CD4-positive, CD25-positive, alpha-beta regulatory T cell (primary cell): Measurements from ENCODE around the gene SH3TC2. TPM values are rescaled to one million over a fixed set of nuclear protein-coding genes. Genes with fewer than 3 reads are reported as not detected.
A peak's percentile ranks its signal among the peaks of the same experiment; 100 is the strongest.

Experiments used
- ATAC-seq, 2 donors: fragments of 150-1000 bp; cut with Tn5 transposase; one replicate each; pipeline ENCODE4 v1.10.0; 2021; ENCODE audit warnings: low read depth in 2 of 2, moderate number of reproducible peaks in 2 of 2, moderate library complexity in 1 of 2
- DNase-seq, 3 donors: peaks; one replicate each; pipeline versions ENCODE4 v3.0.0 to v3.0.0-alpha.2; 2012 to 2022; ENCODE audit warnings: mixed read lengths in 1 of 3
- H3K27ac ChIP-seq: one replicate; pipeline ENCODE4 v1.7.0; 2013; ENCODE audit warnings: mild to moderate bottlenecking, low read length; ENCODE audit not compliant: insufficient read depth, poor library complexity, severe bottlenecking
- H3K27me3 ChIP-seq: one replicate; pipeline ENCODE4 v1.7.0; 2013; ENCODE audit warnings: low read length; ENCODE audit not compliant: control insufficient read depth, insufficient read depth
- H3K36me3 ChIP-seq: one replicate; pipeline ENCODE4 v1.7.0; 2013; ENCODE audit warnings: mild to moderate bottlenecking, low read length, moderate library complexity; ENCODE audit not compliant: control insufficient read depth, insufficient read depth
- H3K4me1 ChIP-seq: 2 replicates; pipeline ENCODE4 v1.7.0; 2013; ENCODE audit warnings: mild to moderate bottlenecking, low read length; ENCODE audit not compliant: insufficient read depth, control insufficient read depth, poor library complexity, severe bottlenecking
- H3K4me3 ChIP-seq: one replicate; pipeline ENCODE4 v1.7.0; 2013; ENCODE audit warnings: low read depth, mild to moderate bottlenecking, low read length, moderate library complexity
- H3K9me3 ChIP-seq, 2 experiments: 1 replicate in 1 of 2; 2 replicates in 1 of 2; pipeline ENCODE4 v1.7.0; 2013; ENCODE audit warnings: low read length in 2 of 2, mild to moderate bottlenecking in 1 of 2, moderate library complexity in 1 of 2; ENCODE audit not compliant: control insufficient read depth in 2 of 2
- H3K27ac Mint-ChIP-seq, 3 donors: one replicate each; pipeline ENCODE4 v1.8.0; 2020 to 2022; ENCODE audit warnings: mild to moderate bottlenecking in 3 of 3, mixed read lengths in 3 of 3, moderate library complexity in 2 of 3
- H3K27me3 Mint-ChIP-seq: one replicate; pipeline ENCODE4 v1.8.0; 2022; ENCODE audit warnings: mild to moderate bottlenecking, mixed read lengths
- H3K36me3 Mint-ChIP-seq: one replicate; pipeline ENCODE4 v1.8.0; 2020; ENCODE audit warnings: mixed read lengths
- H3K4me1 Mint-ChIP-seq, 4 donors: one replicate each; pipeline ENCODE4 v1.8.0; 2020 to 2022; ENCODE audit warnings: mixed read lengths in 4 of 4, mild to moderate bottlenecking in 1 of 4
- H3K4me3 Mint-ChIP-seq, 4 donors: one replicate each; pipeline ENCODE4 v1.8.0; 2020 to 2022; ENCODE audit warnings: mild to moderate bottlenecking in 4 of 4, mixed read lengths in 4 of 4, moderate library complexity in 3 of 4
- H3K9me3 Mint-ChIP-seq, 7 donors: one replicate each; pipeline ENCODE4 v1.8.0; 2020 to 2022; ENCODE audit warnings: mixed read lengths in 7 of 7, mild to moderate bottlenecking in 3 of 7, moderate library complexity in 2 of 7
- polyA plus RNA-seq, 4 donors: library from polyadenylated mRNA; unstranded; fragments of 300-500 nt; fragmentation: Illumina TruSeq; gene quantifications; one replicate each; pipeline ENCODE4 v1.2.3, GENCODE V29; 2021
- total RNA-seq: library from RNA; stranded (reverse); gene quantifications from one replicate; pipeline ENCODE4 v1.2.3, GENCODE V29; 2022

The SH3TC2 gene
- total and polyA plus RNA-seq, 5 donors from 2014 or later: 0.69 TPM; not detected in 4

DNA sequence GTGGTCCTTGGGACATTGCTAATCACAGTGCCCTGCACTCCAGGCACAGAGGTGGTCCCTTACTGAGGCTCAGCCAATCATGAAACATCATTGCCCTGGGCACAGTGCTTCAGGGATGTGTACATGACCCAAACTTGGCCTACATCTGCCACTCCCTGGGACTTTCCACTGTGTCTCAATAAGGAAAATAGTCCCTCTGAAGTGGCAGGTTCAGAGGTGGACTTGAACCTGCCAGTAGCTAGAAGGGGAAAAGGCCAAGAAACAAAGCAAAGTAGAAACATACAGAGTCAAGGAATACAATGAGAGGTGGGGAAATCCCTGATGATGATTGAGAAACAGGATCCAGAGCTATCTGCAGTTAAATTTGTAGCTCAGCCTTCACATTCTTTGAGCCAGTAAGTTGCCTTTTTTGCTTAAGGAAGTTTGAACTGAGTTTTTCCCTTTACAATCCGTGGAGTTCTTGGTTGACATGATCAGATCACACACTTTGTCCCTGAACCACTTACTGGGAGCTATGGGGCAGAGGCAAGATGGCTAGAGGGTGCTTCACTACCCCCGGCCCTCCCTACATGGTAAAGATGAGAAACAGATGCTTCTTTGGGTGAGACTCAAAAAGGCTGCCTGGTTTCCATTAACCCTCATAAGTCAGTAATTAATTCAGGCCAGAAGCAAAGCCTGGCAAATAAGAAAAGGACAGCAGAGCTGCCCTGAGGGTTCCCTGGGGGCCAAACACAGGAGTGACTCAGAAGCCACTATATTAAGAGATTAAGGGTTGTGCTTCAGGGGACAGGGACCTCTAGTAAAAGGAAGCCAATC is 57.6 kb downstream of the SH3TC2 start:
- DNase-seq: no peak
- Mint-ChIP-seq H3K27me3 (peaks cover 13% of the 10 kb centered on the region), H3K4me1 (no peaks in the 10 kb centered on the region), H3K9me3 (no peaks in the 10 kb centered on the region), H3K36me3 (no peaks in the 10 kb centered on the region), H3K27ac (no peak overlapping the region), H3K4me3 (no peak overlapping the region)
- ATAC-seq: no peak
- Histone ChIP-seq H3K27ac (no peak overlapping the region), H3K4me1 (no peaks in the 10 kb centered on the region), H3K4me3 (no peak overlapping the region), H3K27me3 (peaks cover 2% of the 10 kb centered on the region), H3K36me3 (no peaks in the 10 kb centered on the region), H3K9me3 (no peaks in the 10 kb centered on the region)

- peaks cover 13% of the 10 kb centered on the region for H3K27me3 Mint-ChIP-seq
- H3K4me3 Mint-ChIP-seq: no peak overlapping the region
- H3K27ac Mint-ChIP-seq: no peak overlapping the region
- H3K27ac ChIP-seq: no peak overlapping the region
- H3K27me3 ChIP-seq: peaks cover 7% of the 10 kb centered on the region
- H3K4me1 ChIP-seq: no peaks in the 10 kb centered on the region
- no peaks in the 10 kb centered on the region for H3K9me3 ChIP-seq
- DNase-seq (no peak), ATAC-seq (no peak)
- no peaks in the 10 kb centered on the region for H3K36me3 ChIP-seq
- H3K4me1 Mint-ChIP-seq: no peaks in the 10 kb centered on the region
- H3K4me3 ChIP-seq: no peak overlapping the region
- H3K36me3 Mint-ChIP-seq: no peaks in the 10 kb centered on the region
- H3K9me3 Mint-ChIP-seq: no peaks in the 10 kb centered on the region
Measured at GRCh38 chr5:149004559-149004958, 58.3 kb downstream of the SH3TC2 start.

DNA sequence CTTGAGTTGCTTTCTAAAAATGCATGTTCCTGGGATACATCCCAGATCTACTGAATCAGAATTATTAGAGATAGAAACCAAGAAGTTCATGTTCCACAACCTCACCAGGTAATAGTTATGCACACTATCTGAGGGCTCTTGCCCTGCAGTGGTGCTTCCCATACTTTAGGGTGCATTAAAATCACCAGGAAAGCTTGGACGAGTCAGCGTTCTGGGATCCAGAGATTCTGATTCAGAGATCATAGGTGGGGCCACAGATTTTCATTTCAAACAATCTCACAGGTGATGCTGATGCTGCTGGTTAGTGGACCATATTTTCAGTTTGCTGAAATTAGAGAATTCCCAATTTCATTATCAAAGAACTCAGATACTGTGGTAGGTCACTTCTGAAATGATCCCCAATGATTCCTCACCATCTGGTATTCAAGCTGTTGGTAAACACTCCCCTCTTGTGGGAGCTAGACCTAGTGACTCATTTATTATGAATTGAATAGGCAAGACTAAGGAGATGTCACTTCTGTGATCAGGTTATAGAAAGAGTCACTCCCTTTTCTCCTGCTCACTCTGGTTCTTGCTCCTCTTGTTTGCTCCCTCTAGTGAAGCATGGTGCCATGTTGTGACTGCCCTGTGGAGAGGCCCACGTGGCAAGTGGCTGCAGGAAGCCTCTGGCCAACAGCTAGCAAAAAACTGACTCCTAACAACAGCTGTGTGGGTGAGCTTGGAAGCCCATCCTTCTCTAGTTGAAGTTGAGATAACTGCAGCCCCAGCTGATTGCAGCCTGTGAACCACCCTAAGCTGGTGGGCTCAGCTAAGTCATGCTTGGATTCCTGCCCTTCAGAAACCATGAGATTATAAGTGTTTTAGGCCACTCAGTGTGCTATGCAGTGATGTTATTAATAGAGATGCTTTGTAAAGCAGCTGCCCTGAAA is 59.8 kb downstream of the SH3TC2 start:
- Mint-ChIP-seq H3K4me1 (no peaks in the 10 kb centered on the region), H3K9me3 (no peaks in the 10 kb centered on the region)

GRCh38 chr5:149002053-149002452 is 60.8 kb downstream of the SH3TC2 start:
- ATAC-seq (no peak), DNase-seq (no peak)
- Histone ChIP-seq H3K9me3 (no peaks in the 10 kb centered on the region), H3K4me3 (no peak overlapping the region), H3K4me1 (no peaks in the 10 kb centered on the region), H3K27ac (no peak overlapping the region), H3K36me3 (no peaks in the 10 kb centered on the region), H3K27me3 (peaks cover 7% of the 10 kb centered on the region)
- H3K9me3 Mint-ChIP-seq: no peaks in the 10 kb centered on the region
- no peaks in the 10 kb centered on the region for H3K4me1 Mint-ChIP-seq
- H3K27ac Mint-ChIP-seq: no peak overlapping the region
- no peaks in the 10 kb centered on the region for H3K36me3 Mint-ChIP-seq
- peaks cover 8% of the 10 kb centered on the region for H3K27me3 Mint-ChIP-seq
- no peak overlapping the region for H3K4me3 Mint-ChIP-seq

More for the DNA sequence above, 59.8 kb downstream of the SH3TC2 start:
- Histone ChIP-seq H3K27ac (no peak overlapping the region), H3K36me3 (no peaks in the 10 kb centered on the region), H3K4me3 (no peak overlapping the region), H3K4me1 (no peaks in the 10 kb centered on the region), H3K27me3 (peaks cover 7% of the 10 kb centered on the region), H3K9me3 (no peaks in the 10 kb centered on the region)
- Mint-ChIP-seq H3K4me3 (no peak overlapping the region), H3K36me3 (no peaks in the 10 kb centered on the region), H3K27me3 (peaks cover 8% of the 10 kb centered on the region), H3K27ac (no peak overlapping the region)
- DNase-seq (no peak), ATAC-seq (no peak)

GRCh38 chr5:149001162-149001561 is 61.7 kb downstream of the SH3TC2 start:
- Mint-ChIP-seq H3K36me3 (no peaks in the 10 kb centered on the region), H3K27me3 (peaks cover 13% of the 10 kb centered on the region), H3K9me3 (no peaks in the 10 kb centered on the region), H3K4me3 (no peak overlapping the region), H3K4me1 (no peaks in the 10 kb centered on the region), H3K27ac (no peak overlapping the region)
- DNase-seq (no peak), ATAC-seq (no peak)
- H3K27ac ChIP-seq: no peak overlapping the region
- no peaks in the 10 kb centered on the region for H3K9me3 ChIP-seq
- no peaks in the 10 kb centered on the region for H3K36me3 ChIP-seq
- H3K27me3 ChIP-seq: peaks cover 7% of the 10 kb centered on the region
- no peaks in the 10 kb centered on the region for H3K4me1 ChIP-seq
- no peak overlapping the region for H3K4me3 ChIP-seq

DNA sequence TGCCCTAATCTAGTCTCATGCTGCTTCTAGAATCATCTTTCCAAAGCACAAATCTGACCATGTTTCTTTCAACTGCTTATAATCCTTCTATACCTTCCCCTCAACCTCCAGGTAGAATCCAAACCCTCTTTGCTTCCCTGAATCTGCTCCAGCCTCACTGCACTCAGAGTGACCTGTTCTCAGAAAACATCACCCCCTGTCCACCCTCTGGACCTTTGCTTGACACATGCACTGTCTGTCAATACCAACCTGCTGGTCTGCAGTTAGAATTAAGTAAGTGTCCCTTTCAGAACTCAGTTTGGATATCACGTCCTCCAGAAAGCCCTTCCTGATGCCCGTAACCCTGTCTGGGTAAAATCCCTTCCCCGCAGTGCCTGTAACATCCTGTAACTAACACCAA is 63.1 kb downstream of the SH3TC2 start:
- Histone ChIP-seq H3K4me3 (no peak overlapping the region), H3K27me3 (peaks cover 7% of the 10 kb centered on the region), H3K9me3 (no peaks in the 10 kb centered on the region), H3K4me1 (no peaks in the 10 kb centered on the region), H3K36me3 (no peaks in the 10 kb centered on the region), H3K27ac (no peak overlapping the region)
- ATAC-seq (no peak), DNase-seq (no peak)
- Mint-ChIP-seq H3K27ac (no peak overlapping the region), H3K4me1 (no peaks in the 10 kb centered on the region), H3K4me3 (no peak overlapping the region), H3K27me3 (peaks cover 14% of the 10 kb centered on the region), H3K9me3 (no peaks in the 10 kb centered on the region), H3K36me3 (no peaks in the 10 kb centered on the region)

- ATAC-seq: no peak
- no peaks in the 10 kb centered on the region for H3K36me3 Mint-ChIP-seq
- Histone ChIP-seq H3K4me1 (no peaks in the 10 kb centered on the region), H3K27me3 (peaks cover 7% of the 10 kb centered on the region), H3K9me3 (no peaks in the 10 kb centered on the region), H3K27ac (no peak overlapping the region), H3K4me3 (no peak overlapping the region), H3K36me3 (no peaks in the 10 kb centered on the region)
- no peak overlapping the region for H3K4me3 Mint-ChIP-seq
- peak in 2 of 3 donors; percentile 37 to 56 for DNase-seq
- H3K4me1 Mint-ChIP-seq: no peaks in the 10 kb centered on the region
- no peaks in the 10 kb centered on the region for H3K9me3 Mint-ChIP-seq
- H3K27ac Mint-ChIP-seq: no peak overlapping the region
- peaks cover 14% of the 10 kb centered on the region for H3K27me3 Mint-ChIP-seq
Measured at GRCh38 chr5:148998174-148998797, 64.6 kb downstream of the SH3TC2 start.
